Inflammatory macrophage treated with lipopolysaccharide for 1 hour (primary cell): ENCODE results near the gene GNB5.
A peak's percentile ranks its signal among the peaks of the same experiment; 100 is the strongest.
"Not testable (repeated sequence)": the region's sequence is repeated elsewhere in the genome, so short reads cannot be mapped to it uniquely, and the experiment has no call there.

Experiments used
- DNase-seq, 2 donors: peaks; one replicate each; pipeline ENCODE4 v3.0.0-alpha.2; 2020 to 2022

Gene GNB5

DNA sequence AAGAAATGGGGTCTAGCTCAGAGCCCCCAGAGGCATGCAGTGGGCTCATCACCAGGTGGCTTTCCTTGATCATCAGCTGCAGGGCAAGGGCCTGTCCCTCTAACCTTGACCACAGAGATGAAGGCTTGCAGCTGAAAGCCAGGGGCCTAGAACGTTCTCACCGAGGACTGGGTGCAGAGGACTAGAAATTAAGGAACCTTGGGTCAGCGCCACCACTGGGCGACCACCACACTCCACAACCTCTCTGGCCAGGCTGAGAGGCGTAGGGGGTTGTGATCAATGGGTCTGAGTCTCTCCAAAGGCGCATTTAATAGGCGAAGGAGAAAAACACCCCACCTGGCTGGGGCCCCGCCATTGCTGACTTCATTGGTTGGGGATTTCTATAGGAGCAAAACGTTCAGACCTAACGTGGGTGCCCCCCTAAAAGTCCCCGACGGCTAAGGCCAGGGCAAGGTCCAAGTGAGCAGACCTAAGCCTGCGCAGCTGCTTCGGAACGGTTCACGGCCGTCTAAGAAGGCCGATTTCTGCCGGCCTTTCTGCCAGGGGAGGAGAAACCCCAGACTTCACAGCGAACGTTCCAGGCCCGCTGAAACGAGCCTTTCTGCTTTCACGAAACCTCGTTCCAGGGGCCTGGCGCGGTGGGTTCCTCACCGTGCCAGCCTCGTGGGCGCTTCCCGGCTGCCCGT lies 79.5 kb downstream of the GNB5 start:
- no peak for DNase-seq

DNA sequence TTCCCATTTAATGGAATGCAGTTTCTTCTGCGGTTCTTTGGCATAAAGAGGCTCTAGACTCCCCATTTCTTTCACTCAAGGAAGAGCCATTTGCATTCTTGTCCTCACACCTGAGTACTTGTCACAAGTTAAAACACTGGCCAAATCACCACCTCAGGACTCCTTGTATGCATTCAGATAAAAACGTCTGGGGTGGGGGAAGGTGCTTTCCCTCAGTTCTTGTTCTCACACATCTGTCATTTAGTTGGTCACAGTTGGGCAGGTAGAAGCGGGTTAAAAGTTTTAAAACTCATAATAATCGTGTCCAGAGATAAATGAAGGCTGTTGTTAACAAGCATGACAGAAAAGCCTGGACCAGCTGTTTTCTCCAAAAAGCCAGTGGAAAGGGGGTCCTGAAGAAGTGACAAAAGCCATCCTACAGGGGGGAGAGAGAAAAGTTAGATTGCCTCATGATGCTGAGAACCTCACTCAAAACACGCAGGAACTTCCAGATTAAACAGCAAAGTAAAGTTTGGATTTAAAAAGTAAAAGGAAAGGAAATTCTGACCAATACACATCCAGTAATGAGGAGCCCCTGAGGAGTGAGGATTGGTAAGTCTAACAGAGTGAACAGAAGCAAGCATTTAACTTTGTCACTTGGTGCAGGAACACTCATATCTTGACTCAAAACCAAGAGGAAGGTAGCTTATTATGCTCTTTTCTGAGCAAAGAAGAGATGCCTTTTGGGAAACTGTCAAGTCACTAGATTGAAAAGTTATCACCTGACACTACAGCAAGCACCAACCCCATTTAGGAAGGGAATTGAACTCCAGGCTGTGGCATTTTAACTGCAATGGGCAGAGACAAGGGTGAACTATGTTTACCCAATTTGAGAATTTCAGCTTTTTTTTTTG lies 81.4 kb downstream of the GNB5 start:
- no peak for DNase-seq

DNA sequence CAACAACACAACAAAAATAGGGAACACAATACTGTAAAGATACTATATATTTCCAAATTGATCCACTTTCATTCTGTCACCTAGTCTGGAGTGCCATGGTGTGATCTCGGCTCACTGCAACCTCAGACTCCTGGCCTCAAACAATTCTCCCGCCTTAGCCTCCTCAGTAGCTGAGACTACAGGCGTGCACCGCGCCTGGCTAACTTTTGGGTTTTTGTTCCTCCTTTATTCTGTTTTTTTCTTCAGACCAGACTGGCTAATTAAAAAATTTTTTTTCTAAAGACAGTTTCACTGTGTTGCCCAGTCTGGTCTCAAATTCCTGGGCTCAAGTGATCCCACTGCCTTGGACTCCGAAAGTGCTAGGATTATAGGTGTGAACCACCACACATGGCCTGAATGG lies 84.0 kb downstream of the GNB5 start:
- no peak for DNase-seq

- DNase-seq: no peak
Measured at GRCh38 chr15:52106641-52107040, 84.6 kb downstream of the GNB5 start.

DNA sequence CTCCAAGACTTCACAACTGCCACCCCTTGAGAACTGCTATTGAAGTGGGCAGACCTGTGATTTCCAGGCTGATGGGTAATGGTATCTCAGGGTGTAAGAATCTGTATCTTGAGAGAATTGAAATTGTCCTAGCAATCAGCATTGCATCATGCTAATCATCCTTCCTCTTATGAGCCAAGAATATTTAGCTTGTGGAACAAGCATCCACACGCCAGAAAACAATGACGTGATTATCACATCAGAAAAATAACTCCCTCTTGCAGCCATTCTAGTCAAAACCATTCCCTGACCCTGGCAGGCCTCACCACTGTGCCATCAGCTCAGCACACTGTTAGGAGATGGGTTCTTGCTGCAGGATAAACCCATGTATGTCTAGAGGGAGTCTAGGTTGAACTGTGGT lies 85.3 kb downstream of the GNB5 start:
- DNase-seq: peak; percentile 73 to 83

GRCh38 chr15:52104532-52105004 lies 86.6 kb downstream of the GNB5 start:
- no peak for DNase-seq

- DNase-seq: peak; percentile 71 to 91
Measured at GRCh38 chr15:52103217-52104207, 87.7 kb downstream of the GNB5 start.

GRCh38 chr15:52102463-52102862 lies 88.7 kb downstream of the GNB5 start:
- peak; percentile 35 to 51 for DNase-seq

- DNase-seq: peak; percentile 41 to 51
Measured at GRCh38 chr15:52101542-52102323, 89.5 kb downstream of the GNB5 start.

- DNase-seq: peak; percentile 92 to 93
Measured at GRCh38 chr15:52100807-52101442, 90.3 kb downstream of the GNB5 start.

GRCh38 chr15:52099651-52100272 lies 91.4 kb downstream of the GNB5 start:
- DNase-seq: no peak

DNA sequence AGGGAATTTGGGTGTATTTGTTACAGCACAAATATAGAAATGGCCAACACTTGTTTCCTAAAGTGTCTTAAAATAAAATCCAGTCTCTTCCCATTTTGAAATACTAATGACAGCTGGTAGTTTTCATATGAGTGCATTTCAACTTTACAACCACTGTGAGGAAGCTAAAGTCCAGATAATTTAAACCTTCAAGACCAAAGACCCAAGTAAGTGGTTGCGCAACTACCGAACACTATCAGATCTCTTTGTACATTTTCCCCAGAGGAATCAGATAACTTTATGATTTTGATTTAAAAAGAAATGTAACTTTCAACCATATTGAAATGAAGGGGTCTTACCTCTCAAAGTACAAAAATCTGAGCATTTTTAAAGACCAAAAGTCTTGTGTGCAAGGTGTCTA lies 92.9 kb downstream of the GNB5 start:
- DNase-seq: peak in 1 of 2 donors; percentile 28

GRCh38 chr15:52097180-52097579 lies 94.0 kb downstream of the GNB5 start:
- DNase-seq: no peak

DNA sequence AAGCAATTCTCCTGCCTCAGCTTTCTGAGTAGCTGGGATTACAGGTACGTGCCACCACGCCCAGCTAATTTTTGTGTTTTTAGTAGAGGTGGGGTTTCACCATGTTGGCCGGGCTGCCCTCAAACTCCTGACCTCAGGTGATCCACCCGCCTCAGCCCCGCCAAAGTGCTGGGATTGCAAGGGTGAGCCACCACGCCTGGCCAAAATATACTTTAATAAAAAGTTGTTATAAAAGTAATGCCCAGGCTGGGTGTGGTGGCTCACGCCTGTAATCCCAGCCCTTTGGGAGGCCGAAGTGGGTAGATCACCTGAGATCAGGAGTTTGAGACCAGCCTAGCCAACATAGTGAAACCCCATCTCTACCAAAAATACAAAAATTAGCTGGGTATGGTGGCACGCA lies 94.7 kb downstream of the GNB5 start:
- not testable (repeated sequence) for DNase-seq

GRCh38 chr15:52095597-52096262 lies 95.5 kb downstream of the GNB5 start:
- DNase-seq: peak; percentile 43 to 48

DNA sequence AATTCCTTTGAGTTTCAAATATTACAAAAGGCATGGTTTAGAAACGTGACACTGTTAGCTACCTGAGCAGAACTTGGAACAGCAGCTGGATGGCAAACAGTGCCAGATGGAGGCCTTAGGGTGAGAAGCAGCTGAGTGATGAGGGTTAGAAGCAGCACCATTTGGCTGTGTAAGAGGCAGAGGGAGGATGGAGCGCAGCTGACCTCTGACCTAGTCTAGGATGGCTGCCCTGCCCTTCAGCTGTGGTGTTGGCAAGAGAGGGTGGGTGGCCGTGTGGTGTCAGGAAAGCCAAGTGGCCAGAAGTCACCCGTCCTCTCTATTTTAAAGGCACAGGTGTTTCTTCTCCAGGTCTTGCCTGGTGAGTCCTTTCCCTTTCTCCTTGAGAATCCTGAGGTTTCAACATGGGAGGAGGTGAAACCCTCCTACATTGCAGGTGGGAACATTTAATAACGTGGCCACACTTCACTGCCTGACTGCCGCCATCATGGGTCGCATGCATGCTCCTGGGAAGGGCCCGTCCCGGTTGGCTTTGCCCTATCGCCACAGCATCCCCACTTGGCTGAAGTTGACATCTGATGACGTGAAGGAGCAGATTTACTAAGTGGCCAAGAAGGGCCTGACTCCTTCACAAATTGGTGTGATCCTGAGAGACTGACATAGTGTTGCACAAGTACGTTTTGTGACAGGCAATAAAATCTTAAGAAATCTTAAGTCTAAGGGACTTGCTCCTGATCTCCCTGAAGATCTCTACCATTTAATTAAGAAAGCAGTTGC lies 96.2 kb downstream of the GNB5 start:
- no peak for DNase-seq

DNA sequence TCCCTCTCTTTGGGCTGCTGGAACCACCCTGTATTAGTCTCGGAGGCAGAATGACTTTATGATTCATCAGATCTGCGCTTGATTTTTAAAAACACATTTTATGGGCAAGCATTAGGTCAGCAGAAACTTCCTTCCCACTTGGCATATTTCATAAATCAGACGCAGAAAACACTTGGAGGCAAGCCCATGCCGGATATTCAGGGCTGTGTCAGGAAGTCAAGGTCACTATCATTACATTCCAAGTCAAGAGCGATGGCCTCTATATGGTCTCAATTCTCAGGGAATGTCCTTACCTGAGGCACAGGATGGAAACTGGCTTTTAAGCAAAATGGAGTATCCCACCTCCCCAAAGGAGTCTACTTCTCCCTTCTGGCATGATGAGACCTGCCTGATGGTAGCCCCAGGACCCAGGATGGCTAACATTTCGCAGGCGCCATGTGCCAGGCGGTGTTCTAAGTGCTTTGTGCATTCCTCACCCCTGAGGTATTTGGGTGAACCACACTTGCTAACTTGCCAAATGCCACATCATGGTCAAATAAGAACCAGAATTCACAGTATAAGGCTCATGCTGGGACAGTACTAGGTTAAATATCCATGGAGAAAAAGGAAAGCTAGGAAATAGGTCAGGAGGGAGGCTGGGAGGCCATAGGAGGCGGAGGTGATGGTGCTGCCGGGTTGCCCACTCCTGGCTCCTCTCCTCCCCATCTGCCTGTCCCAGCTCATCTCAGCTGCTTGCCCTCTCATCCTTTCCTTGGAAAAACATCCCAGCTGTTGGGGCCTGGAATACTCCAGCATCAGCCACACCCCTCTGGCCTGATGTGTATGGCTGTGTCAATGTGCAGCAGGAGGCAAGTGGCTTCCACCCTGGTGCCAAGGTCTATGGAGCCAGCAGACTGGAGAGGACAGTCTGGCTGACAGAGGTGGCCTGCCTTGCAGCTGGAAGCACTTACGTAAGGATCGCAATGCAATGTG lies 97.4 kb downstream of the GNB5 start:
- DNase-seq: peak; percentile 57 to 59

DNA sequence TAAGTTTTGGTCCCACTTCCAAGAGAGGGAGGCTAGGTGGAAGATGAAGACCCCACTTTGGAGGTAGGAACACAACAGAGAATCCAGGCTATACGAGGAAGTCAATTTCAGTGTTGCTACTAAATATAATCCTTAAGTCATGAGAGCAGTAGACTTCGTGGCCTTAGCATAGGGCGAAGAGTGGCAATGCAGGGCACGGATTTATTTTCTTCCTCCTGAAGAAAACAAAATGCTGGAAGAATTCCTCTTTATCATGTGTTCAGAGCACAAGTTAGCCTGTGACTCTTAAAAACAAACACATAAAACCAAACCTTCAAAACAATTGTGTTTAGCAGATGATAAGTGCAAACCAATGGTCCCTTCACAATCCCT lies 98.0 kb downstream of the GNB5 start:
- no peak for DNase-seq
